ENCODE data around the gene GARRE1.

GRCh38 chr19:34257559-34257924 lies 3.2 kb downstream of the GARRE1 start:
- TF ChIP-seq CREB1 (IDR thresholded peaks at IDR 0.05; ENCODE audit: low read depth) (no peak), RAD21 (IDR thresholded peaks at IDR 0.05; ENCODE audit: low read depth) (no peak), MAX (IDR thresholded peaks at IDR 0.05) (no peak), EP300 (IDR thresholded peaks at IDR 0.05; ENCODE audit: borderline replicate concordance) (no peak), ZBTB7A (IDR thresholded peaks at IDR 0.05; ENCODE audit: low read depth) (no peak), CEBPB (IDR thresholded peaks at IDR 0.05) (no peak)

Measured in Ishikawa (cell line).